Sigmoid colon (tissue), 7 donors: ENCODE results near the gene CD44. TPM values are rescaled to one million over a fixed set of nuclear protein-coding genes. Genes with fewer than 3 reads are reported as not detected.

Experiments used
- DNase-seq: peaks from one replicate; pipeline ENCODE4 v3.0.0-alpha.2; 2019
- H3K27ac ChIP-seq, 4 donors: fragments of 200-600 bp; sonication (generic); one replicate each; pipeline ENCODE4 v1.5.1; 2016 to 2019; ENCODE audit warnings: mild to moderate bottlenecking in 1 of 4
- H3K27me3 ChIP-seq, 3 donors: fragments of 200-600 bp; sonication (generic); one replicate each; pipeline ENCODE4 v1.5.1; 2019; ENCODE audit warnings: mild to moderate bottlenecking in 1 of 3
- H3K36me3 ChIP-seq, 4 donors: fragments of 200-600 bp; sonication (generic); one replicate each; pipeline ENCODE4 v1.5.1; 2016 to 2019
- H3K4me1 ChIP-seq, 4 donors: fragments of 200-600 bp; sonication (generic); one replicate each; pipeline ENCODE4 v1.5.1; 2017 to 2019
- H3K4me3 ChIP-seq, 4 donors: fragments of 200-600 bp; sonication (generic); one replicate each; pipeline ENCODE4 v1.5.1; 2017 to 2019; ENCODE audit warnings: mild to moderate bottlenecking in 2 of 4, moderate library complexity in 1 of 4
- H3K9me3 ChIP-seq, 4 donors: fragments of 200-600 bp in 3 of 4; sonication (generic) in 3 of 4; one replicate each; pipeline versions ENCODE4 v1.5.1 to v1.6.1; 2013 to 2019
- EP300 ChIP-seq, 4 donors: sonication (generic); formaldehyde crosslinking; IDR thresholded peaks; one replicate each; pipeline ENCODE4 v1.6.1; 2017; ENCODE audit warnings: antibody characterized with exemption in 4 of 4
- POLR2A ChIP-seq, 2 donors: fragments of 450-650 bp; IDR thresholded peaks; one replicate each; pipeline ENCODE4 v1.6.1; 2016; ENCODE audit warnings: antibody characterized with exemption in 2 of 2, mild to moderate bottlenecking in 2 of 2, moderate library complexity in 2 of 2
- POLR2AphosphoS5 ChIP-seq, 4 donors: sonication (generic); formaldehyde crosslinking; IDR thresholded peaks; one replicate each; pipeline ENCODE4 v1.6.1; 2017; ENCODE audit warnings: antibody characterized with exemption in 4 of 4
- WGBS, 2 donors: extraction: QIAGEN DNeasy Blood & Tissue Kit; methylation state at CpG; one replicate each; pipeline ENCODE4 v1.1.7; 2013; 5-methylcytosine and 5-hydroxymethylcytosine counted together
- intact Hi-C: fragments of 100-400 bp; cut with DNase I; formaldehyde crosslinking; loops from one replicate; pipeline ENCODE4 v1.15.1; 2023
- polyA plus RNA-seq, 3 donors: library from polyadenylated mRNA; stranded (reverse); fragments of 200-250 nt; gene quantifications; one replicate each; pipeline ENCODE4 v1.2.3, GENCODE V29; 2013
- total RNA-seq, 4 donors: library from RNA; depleted of rRNA; stranded (reverse); fragments of >200 nt; gene quantifications; one replicate each; pipeline ENCODE4 v1.1.0, GENCODE V29; 2016
- TF ChIP-seq, protein P1 (sequence below), 4 experiments: fragments of 450-650 bp in 3 of 4; fragments of 200-600 bp in 1 of 4; IDR thresholded peaks; one replicate each; pipeline ENCODE4 v1.5.1; 2016 to 2019; ENCODE audit warnings: antibody characterized with exemption in 4 of 4, mild to moderate bottlenecking in 3 of 4, moderate library complexity in 2 of 4
- donor health status: healthy with polysubstance abuse.
- donor health status: Bipolar disorder and iron deficiency.
- donor health status: healthy.

The CD44 gene
- total and polyA plus RNA-seq, 7 donors = 28.4 to 228 (median 76.4) TPM

DNA sequence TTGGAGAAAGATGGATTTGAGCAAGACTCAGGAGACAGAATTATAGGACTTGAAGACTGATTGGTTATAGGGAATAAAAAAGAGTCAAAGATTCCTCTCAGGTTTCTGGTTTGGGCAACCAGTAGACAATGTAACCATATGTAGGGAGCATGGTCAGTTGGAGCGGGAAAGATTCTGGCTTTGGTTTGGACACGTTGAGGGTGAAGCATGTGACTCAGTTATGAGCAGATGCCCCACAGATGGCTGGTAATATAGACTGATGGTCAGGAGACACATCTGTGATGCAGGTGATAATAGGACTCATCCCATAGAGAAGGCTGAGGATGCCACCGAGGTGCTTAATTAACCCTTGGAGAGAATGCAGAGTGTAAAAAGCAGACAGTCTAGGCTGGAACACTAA, 132.1 kb downstream of the CD44 start:
- no peak for DNase-seq
- no peak overlapping the region for H3K27ac ChIP-seq
- H3K4me1 ChIP-seq = peaks cover 0 to 17% (median 16%) of the 10 kb centered on the region in 4 donors
- H3K36me3 ChIP-seq = no peaks in the 10 kb centered on the region
- WGBS, 2 donors = 92 to 97% methylated on average over 3 of the region's 3 CpGs
- no peak overlapping the region for H3K4me3 ChIP-seq
- TF ChIP-seq, protein P1, sequence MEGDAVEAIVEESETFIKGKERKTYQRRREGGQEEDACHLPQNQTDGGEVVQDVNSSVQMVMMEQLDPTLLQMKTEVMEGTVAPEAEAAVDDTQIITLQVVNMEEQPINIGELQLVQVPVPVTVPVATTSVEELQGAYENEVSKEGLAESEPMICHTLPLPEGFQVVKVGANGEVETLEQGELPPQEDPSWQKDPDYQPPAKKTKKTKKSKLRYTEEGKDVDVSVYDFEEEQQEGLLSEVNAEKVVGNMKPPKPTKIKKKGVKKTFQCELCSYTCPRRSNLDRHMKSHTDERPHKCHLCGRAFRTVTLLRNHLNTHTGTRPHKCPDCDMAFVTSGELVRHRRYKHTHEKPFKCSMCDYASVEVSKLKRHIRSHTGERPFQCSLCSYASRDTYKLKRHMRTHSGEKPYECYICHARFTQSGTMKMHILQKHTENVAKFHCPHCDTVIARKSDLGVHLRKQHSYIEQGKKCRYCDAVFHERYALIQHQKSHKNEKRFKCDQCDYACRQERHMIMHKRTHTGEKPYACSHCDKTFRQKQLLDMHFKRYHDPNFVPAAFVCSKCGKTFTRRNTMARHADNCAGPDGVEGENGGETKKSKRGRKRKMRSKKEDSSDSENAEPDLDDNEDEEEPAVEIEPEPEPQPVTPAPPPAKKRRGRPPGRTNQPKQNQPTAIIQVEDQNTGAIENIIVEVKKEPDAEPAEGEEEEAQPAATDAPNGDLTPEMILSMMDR (IDR thresholded peaks at IDR 0.05) = no peak
- no peak for TF ChIP-seq POLR2A (IDR thresholded peaks at IDR 0.05)
- no peak for TF ChIP-seq EP300 (IDR thresholded peaks at IDR 0.05)
- TF ChIP-seq POLR2AphosphoS5 (IDR thresholded peaks at IDR 0.05) = no peak
- H3K9me3 ChIP-seq = no peaks in the 10 kb centered on the region
- no peaks in the 10 kb centered on the region for H3K27me3 ChIP-seq
- intact Hi-C loops = no loop called here

GRCh38 chr11:35272391-35272902, 133.5 kb downstream of the CD44 start:
- intact Hi-C loops = no loop called here
- peaks cover 0 to 18% (median 16%) of the 10 kb centered on the region in 4 donors for H3K4me1 ChIP-seq
- TF ChIP-seq, protein P1 (IDR thresholded peaks at IDR 0.05) = no peak
- TF ChIP-seq POLR2A (IDR thresholded peaks at IDR 0.05) (no peak), POLR2AphosphoS5 (IDR thresholded peaks at IDR 0.05) (no peak), EP300 (IDR thresholded peaks at IDR 0.05) (no peak)
- no peaks in the 10 kb centered on the region for H3K27me3 ChIP-seq
- WGBS, 2 donors = 64 to 84% methylated on average over 5 of the region's 5 CpGs
- H3K4me3 ChIP-seq = no peak overlapping the region
- no peaks in the 10 kb centered on the region for H3K36me3 ChIP-seq
- no peaks in the 10 kb centered on the region for H3K9me3 ChIP-seq
- H3K27ac ChIP-seq = no peak overlapping the region
- no peak for DNase-seq

- H3K4me3 ChIP-seq = no peak overlapping the region
- TF ChIP-seq EP300 (IDR thresholded peaks at IDR 0.05) (no peak), POLR2AphosphoS5 (IDR thresholded peaks at IDR 0.05) (no peak), POLR2A (IDR thresholded peaks at IDR 0.05) (no peak)
- TF ChIP-seq, protein P1 (IDR thresholded peaks at IDR 0.05) = no peak
- WGBS, 2 donors = 17 to 52% methylated on average over 6 of the region's 6 CpGs
- H3K27ac ChIP-seq = peak overlapping the region in 3 of 4 donors; percentile 46 to 62 (median 59)
- H3K4me1 ChIP-seq = peaks cover 0 to 18% (median 16%) of the 10 kb centered on the region in 4 donors
- no peaks in the 10 kb centered on the region for H3K36me3 ChIP-seq
- DNase-seq = peak; percentile 70
- intact Hi-C loops = no loop called here
- no peaks in the 10 kb centered on the region for H3K27me3 ChIP-seq
- H3K9me3 ChIP-seq = no peaks in the 10 kb centered on the region
These were observed 136.2 kb downstream of the CD44 start for GRCh38 chr11:35274909-35275785.

- DNase-seq = no peak
- 74 to 84% methylated on average over 1 of the region's 1 CpG for WGBS, 2 donors
- Histone ChIP-seq H3K36me3 (no peaks in the 10 kb centered on the region), H3K27ac (peak overlapping the region in 3 of 4 donors; percentile 46 to 62 (median 59)), H3K4me3 (no peak overlapping the region), H3K4me1 (peaks cover 0 to 18% (median 16%) of the 10 kb centered on the region in 4 donors), H3K9me3 (no peaks in the 10 kb centered on the region), H3K27me3 (no peaks in the 10 kb centered on the region)
- intact Hi-C loops = no loop called here
- TF ChIP-seq, protein P1 (IDR thresholded peaks at IDR 0.05) = no peak
- no peak for TF ChIP-seq EP300 (IDR thresholded peaks at IDR 0.05)
- TF ChIP-seq POLR2A (IDR thresholded peaks at IDR 0.05) = no peak
- no peak for TF ChIP-seq POLR2AphosphoS5 (IDR thresholded peaks at IDR 0.05)
These were observed 136.8 kb downstream of the CD44 start for GRCh38 chr11:35275786-35276170.
